Measurements from ENCODE around the gene NCEH1.

NCEH1 gene

GRCh38 chr3:172635588-172635987 is 75.3 kb downstream of the NCEH1 start:
- CTCF ChIA-PET, result interaction anchor here (0.6 to 2.0 kb wide), 4 partner anchors 11 to 37 kb away, joined by 3 to 5 read pairs (median 3); no protein-coding TSS in a partner anchor
- POLR2A ChIA-PET, result no interaction called here
- TF ChIP-seq, protein P1, sequence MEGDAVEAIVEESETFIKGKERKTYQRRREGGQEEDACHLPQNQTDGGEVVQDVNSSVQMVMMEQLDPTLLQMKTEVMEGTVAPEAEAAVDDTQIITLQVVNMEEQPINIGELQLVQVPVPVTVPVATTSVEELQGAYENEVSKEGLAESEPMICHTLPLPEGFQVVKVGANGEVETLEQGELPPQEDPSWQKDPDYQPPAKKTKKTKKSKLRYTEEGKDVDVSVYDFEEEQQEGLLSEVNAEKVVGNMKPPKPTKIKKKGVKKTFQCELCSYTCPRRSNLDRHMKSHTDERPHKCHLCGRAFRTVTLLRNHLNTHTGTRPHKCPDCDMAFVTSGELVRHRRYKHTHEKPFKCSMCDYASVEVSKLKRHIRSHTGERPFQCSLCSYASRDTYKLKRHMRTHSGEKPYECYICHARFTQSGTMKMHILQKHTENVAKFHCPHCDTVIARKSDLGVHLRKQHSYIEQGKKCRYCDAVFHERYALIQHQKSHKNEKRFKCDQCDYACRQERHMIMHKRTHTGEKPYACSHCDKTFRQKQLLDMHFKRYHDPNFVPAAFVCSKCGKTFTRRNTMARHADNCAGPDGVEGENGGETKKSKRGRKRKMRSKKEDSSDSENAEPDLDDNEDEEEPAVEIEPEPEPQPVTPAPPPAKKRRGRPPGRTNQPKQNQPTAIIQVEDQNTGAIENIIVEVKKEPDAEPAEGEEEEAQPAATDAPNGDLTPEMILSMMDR (IDR thresholded peaks at IDR 0.05; ENCODE audit: insufficient read depth, low read length, missing control alignments), result no peak
- H3K4me3 ChIP-seq (ENCODE audit: low read depth, low read length), result no peak overlapping the region
- no peak for DNase-seq (ENCODE audit: low read depth, low spot score)

- no peak for DNase-seq (ENCODE audit: low read depth, low spot score)
- CTCF ChIA-PET, result interaction anchor here (0.6 to 2.0 kb wide), 4 partner anchors 11 to 37 kb away, joined by 3 to 5 read pairs (median 3); no protein-coding TSS in a partner anchor
- TF ChIP-seq, protein P1 (IDR thresholded peaks at IDR 0.05; ENCODE audit: insufficient read depth, low read length, missing control alignments), result no peak
- H3K4me3 ChIP-seq (ENCODE audit: low read depth, low read length), result no peak overlapping the region
- POLR2A ChIA-PET, result no interaction called here
Observed at GRCh38 chr3:172634948-172635347, 75.9 kb downstream of the NCEH1 start.

DNA sequence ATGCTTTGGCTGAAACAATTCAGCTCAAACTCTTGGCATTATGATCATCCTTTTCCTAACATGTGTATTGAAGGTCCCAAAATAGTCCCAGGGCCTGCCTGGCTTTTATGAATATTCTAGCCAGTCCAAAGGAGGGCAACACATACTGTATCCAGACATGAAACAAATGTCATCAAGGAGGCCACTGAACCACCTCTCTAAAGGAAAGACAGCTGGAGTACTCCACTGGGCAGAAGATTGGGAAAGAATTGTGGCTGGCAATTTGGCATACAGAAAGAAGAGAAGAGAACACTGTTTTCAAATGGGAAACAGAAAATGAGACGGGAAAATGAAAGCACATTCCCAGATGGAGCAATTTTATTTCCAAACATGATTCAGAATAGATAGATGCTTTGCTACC is 80.6 kb downstream of the NCEH1 start:
- ChIA-PET POLR2A (no interaction called here), CTCF (interaction anchor here (1.2 to 1.3 kb wide), 3 partner anchors 11 to 43 kb away, joined by 3 to 4 read pairs (median 3); no protein-coding TSS in a partner anchor)
- H3K4me3 ChIP-seq (ENCODE audit: low read depth, low read length), result no peak overlapping the region
- DNase-seq (ENCODE audit: low read depth, low spot score), result no peak
- TF ChIP-seq, protein P1 (IDR thresholded peaks at IDR 0.05; ENCODE audit: insufficient read depth, low read length, missing control alignments), result no peak

GRCh38 chr3:172629470-172629869 is 81.4 kb downstream of the NCEH1 start:
- CTCF ChIA-PET, result interaction anchor here (1.2 to 1.3 kb wide), 3 partner anchors 10 to 44 kb away, joined by 3 to 4 read pairs (median 3); no protein-coding TSS in a partner anchor
- no peak overlapping the region for H3K4me3 ChIP-seq (ENCODE audit: low read depth, low read length)
- POLR2A ChIA-PET, result interaction anchor here (0.6 kb wide), 1 partner anchor 171 kb away, joined by 3 read pairs; no protein-coding TSS in a partner anchor

DNA sequence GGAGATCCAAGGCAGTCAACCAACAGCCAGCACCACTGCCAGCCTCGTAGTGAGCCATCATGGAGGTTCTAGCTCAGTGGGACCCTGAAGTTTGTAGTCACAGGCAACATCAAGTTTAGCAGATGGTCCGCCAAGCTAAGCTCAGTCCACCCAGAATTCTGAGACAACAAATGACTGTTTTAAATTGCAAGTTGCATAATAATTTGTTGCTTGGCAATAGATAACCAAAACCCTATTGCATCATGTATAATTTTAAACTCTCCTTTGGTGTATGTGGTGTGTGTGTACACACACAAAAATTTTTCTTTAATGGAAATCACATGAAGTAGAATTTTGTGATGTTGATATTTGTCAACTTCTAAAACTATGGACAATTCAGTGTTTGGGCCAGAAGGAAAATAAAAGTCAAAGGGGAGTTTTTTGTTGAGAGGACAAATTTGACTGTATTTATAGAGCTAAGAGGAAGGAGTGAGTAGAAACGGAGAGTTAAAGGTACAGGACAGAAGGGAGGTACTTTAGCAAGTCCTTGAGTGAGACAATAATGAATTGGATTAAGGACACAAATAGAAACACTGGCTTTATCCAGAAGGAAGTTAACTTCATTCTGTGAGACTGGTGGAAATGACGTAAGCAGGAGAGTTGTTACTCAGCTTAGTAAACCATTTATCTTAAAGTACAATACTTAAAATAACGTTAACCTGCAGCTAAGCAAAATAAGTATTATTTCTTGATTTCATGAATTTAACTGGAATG is 83.6 kb downstream of the NCEH1 start:
- TF ChIP-seq, protein P1 (IDR thresholded peaks at IDR 0.05; ENCODE audit: insufficient read depth, low read length, missing control alignments), result no peak
- POLR2A ChIA-PET, result no interaction called here
- H3K4me3 ChIP-seq (ENCODE audit: low read depth, low read length), result no peak overlapping the region
- no peak for DNase-seq (ENCODE audit: low read depth, low spot score)
- CTCF ChIA-PET, result interaction anchor here (0.9 to 1.3 kb wide), 5 partner anchors 8 to 286 kb away, joined by 3 read pairs; no protein-coding TSS in a partner anchor

More at GRCh38 chr3:172629470-172629869, 81.4 kb downstream of the NCEH1 start:
- DNase-seq (ENCODE audit: low read depth, low spot score), result no peak
- TF ChIP-seq, protein P1 (IDR thresholded peaks at IDR 0.05; ENCODE audit: insufficient read depth, low read length, missing control alignments), result no peak

GRCh38 chr3:172626021-172626640 is 84.7 kb downstream of the NCEH1 start:
- POLR2A ChIA-PET, result interaction anchor here (0.9 kb wide), 1 partner anchor 18 kb away, joined by 4 read pairs; no protein-coding TSS in a partner anchor
- CTCF ChIA-PET, result interaction anchor here (0.7 to 2.4 kb wide), 7 partner anchors 8 to 111 kb away, joined by 3 to 11 read pairs (median 3); no protein-coding TSS in a partner anchor
- TF ChIP-seq, protein P1 (IDR thresholded peaks at IDR 0.05; ENCODE audit: insufficient read depth, low read length, missing control alignments), result no peak
- peak; percentile 51 for DNase-seq (ENCODE audit: low read depth, low spot score)
- H3K4me3 ChIP-seq (ENCODE audit: low read depth, low read length), result no peak overlapping the region
